ENCODE results near the gene CCDC47. TPM values are rescaled to one million over a fixed set of nuclear protein-coding genes. Genes with fewer than 3 reads are reported as not detected.
A peak's percentile ranks its signal among the peaks of the same experiment; 100 is the strongest.
"Not testable (repeated sequence)": the region's sequence is repeated elsewhere in the genome, so short reads cannot be mapped to it uniquely, and the experiment has no call there.

CCDC47 gene
- 65.2 TPM for total RNA-seq

GRCh38 chr17:63773272-63774140 lies at the start of gene CCDC47:
TSS of gene CCDC47 (minus strand) at chr17:63773597. CDS start at chr17:63766175, 7,422 bp downstream.
- ATAC-seq (peak; percentile 87), DNase-seq (ENCODE audit: low spot score) (peak; percentile 100)

- ATAC-seq (no peak), DNase-seq (ENCODE audit: low spot score) (no peak)
These were observed 49.1 kb upstream of the CCDC47 start for GRCh38 chr17:63822537-63822936.

DNA sequence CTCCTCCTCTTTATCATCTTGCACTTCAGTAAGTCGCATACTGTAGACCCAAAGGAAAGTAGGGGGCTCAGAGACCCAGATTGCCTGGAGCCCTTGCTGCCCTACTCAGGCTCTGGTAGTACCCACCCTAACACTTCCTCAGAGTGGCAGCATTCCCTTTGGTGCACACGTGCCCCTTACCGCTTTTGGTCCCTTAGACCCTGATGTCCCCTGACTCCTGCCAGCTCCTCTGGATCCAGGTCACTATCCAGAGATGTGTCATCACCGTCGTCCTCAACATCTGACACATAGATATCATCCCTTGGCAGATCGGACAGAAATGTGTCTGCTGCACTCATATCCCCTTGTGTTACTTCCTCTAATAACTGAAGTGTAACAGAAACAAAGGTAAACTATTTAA lies 48.4 kb upstream of the CCDC47 start:
- DNase-seq (ENCODE audit: low spot score): no peak
- ATAC-seq: no peak

DNA sequence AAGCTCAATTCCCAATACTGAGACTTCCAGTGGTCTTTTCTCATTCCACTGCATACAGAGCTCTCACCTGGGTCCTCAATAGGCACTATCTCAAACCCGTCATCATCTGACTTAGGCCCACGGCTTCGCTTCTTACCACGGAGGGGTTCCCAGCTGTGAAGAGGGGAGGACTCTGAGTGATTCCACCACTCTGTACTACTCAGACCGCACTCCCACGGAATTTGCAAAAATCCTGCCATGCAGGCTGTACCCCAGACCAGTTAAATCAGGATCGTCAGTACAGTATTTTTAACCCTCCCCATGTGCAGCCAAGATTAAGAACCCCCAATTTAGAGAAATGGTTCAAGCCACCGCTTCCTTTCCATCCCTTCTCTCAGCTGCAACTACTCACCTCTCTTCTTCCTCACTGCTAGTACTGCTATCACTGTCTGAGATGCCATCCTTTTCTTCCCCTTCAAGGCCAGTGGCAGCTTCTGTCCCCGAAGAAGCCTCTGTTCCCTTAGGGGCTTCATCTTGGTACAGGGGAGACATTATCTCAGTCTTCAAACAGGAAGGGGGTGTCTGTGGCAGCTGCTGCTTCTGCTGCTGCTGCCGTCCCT lies 47.7 kb upstream of the CCDC47 start:
- no peak for ATAC-seq
- DNase-seq (ENCODE audit: low spot score): no peak

- DNase-seq (ENCODE audit: low spot score) (no peak), ATAC-seq (peak; percentile 34)
These were observed 46.5 kb upstream of the CCDC47 start for GRCh38 chr17:63819585-63820537.

DNA sequence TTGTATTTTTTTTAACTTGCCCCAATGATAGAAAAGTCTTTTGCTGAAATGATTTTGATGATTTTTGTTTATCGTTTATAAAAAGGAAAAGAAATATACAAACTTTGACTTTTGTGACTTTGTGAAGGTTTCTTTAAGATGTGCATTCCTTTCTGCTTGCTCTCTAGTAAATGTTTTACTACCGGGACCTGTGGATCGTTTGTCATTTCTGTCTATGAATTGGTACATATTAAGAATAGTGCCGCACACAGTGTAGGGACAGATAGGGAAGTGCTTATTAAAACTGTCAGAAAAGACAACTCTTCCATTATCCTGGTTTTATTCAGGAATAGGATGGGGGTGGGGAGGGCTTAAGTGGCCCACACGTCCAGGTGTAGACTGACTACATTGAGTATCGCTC lies 45.7 kb upstream of the CCDC47 start:
- no peak for DNase-seq (ENCODE audit: low spot score)
- peak; percentile 35 for ATAC-seq

- ATAC-seq (no peak), DNase-seq (ENCODE audit: low spot score) (no peak)
These were observed 44.5 kb upstream of the CCDC47 start for GRCh38 chr17:63817736-63818385.

DNA sequence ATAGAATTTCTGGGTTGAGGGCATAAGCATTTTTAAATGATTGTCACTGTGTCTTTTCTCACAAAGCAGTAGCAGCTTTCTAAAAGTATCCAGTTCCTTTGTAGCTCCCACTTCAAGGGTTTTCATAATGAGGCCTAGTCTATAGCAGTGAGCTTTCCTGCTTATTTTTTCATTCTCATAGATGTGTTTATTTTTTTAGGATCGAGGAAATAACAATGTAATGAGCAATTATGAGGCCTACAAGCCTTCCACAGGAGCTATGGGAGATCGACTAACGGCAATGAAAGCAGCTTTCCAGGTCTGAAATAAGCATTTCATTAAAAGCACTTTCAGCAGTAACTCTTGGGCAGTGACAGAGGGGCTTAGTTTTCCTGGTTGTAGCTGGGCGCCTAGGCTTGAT lies 43.3 kb upstream of the CCDC47 start:
- DNase-seq (ENCODE audit: low spot score) (no peak), ATAC-seq (no peak)

DNA sequence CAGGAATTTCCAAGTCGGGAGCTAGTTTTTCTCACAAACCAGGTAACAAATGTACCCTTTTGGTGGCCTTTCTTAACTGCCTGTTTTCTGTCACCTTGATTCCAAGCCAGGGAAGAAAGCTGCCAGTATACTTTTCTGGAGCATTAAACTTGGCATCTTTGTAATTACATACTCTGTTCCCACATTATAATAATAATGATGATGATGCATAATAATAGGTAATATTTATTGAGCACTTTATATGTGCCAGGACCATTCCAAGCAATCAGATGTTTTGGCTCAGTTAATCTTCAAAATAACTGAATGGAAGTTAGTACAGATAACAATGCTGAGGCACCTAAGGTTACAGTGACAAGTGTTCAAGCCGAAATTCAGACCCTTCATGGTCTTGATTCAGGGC lies 42.7 kb upstream of the CCDC47 start:
- ATAC-seq: no peak
- DNase-seq (ENCODE audit: low spot score): no peak

DNA sequence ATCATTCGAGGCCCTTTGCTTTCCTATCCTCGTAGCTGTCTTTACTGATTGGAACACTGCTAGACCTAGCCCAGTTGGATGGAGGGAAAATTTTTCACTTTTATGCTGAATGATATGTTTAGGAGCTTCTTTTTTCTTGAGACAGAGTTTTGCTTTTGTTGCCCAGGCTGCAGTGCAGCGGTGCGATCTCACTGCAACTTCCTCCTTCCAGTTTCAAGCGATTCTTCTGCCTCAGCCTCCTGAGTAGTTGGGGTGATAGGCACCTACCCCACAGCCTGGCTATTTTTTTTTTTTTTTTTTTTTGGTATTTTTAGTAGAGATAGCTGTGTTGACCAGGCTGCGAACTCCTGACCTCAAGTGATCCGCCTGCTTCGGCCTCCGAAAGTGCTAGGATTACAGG lies 36.6 kb upstream of the CCDC47 start:
- DNase-seq (ENCODE audit: low spot score): no peak
- no peak for ATAC-seq

- ATAC-seq (no peak), DNase-seq (ENCODE audit: low spot score) (no peak)
These were observed 32.2 kb upstream of the CCDC47 start for GRCh38 chr17:63805591-63805990.

DNA sequence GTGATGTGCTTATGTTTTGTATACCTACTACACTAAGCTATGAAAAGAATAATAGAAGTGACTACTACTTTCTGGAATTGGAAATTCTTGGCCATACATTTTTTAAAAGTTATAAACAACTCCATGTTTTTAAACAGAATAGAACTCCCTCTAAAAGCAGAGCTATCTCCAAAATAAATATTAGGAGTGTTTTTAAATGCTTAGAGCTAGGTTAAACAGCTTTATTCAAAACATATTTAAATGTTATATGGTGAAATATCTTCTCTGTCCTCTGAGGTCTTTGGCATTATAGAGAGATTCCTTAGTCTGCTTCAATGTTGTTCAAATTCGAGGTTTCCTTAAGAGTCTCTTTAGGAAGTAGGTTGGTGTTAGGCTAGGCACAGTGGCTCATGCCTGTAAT lies 30.9 kb upstream of the CCDC47 start:
- DNase-seq (ENCODE audit: low spot score): no peak
- ATAC-seq: no peak

- DNase-seq (ENCODE audit: low spot score) (no peak), ATAC-seq (no peak)
These were observed 27.4 kb upstream of the CCDC47 start for GRCh38 chr17:63800783-63801182.

- DNase-seq (ENCODE audit: low spot score) (no peak), ATAC-seq (no peak)
These were observed 25.2 kb upstream of the CCDC47 start for GRCh38 chr17:63798572-63799106.

- DNase-seq (ENCODE audit: low spot score); ATAC-seq: not testable (repeated sequence)
These were observed 23.0 kb upstream of the CCDC47 start for GRCh38 chr17:63796375-63796774.

GRCh38 chr17:63792055-63792729 lies 18.8 kb upstream of the CCDC47 start:
- ATAC-seq: no peak
- no peak for DNase-seq (ENCODE audit: low spot score)

DNA sequence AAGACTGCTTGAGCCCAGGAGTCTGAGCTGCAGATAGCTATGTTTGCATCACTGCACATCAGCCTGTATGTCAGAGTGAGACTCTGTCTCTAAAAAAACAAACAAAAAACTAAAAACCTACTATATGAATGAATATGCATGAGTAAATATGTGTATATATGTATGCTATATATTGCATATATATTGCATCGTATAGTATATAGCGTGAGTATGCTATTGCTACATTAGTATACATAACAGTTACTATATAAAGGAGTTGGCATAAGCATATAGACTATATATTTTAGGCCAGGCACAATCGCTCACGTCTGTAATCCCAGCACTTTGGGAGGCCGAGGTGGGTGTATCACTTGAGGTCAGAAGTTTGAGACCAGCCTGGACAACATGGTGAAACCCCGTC lies 16.7 kb upstream of the CCDC47 start:
- ATAC-seq: no peak

DNA sequence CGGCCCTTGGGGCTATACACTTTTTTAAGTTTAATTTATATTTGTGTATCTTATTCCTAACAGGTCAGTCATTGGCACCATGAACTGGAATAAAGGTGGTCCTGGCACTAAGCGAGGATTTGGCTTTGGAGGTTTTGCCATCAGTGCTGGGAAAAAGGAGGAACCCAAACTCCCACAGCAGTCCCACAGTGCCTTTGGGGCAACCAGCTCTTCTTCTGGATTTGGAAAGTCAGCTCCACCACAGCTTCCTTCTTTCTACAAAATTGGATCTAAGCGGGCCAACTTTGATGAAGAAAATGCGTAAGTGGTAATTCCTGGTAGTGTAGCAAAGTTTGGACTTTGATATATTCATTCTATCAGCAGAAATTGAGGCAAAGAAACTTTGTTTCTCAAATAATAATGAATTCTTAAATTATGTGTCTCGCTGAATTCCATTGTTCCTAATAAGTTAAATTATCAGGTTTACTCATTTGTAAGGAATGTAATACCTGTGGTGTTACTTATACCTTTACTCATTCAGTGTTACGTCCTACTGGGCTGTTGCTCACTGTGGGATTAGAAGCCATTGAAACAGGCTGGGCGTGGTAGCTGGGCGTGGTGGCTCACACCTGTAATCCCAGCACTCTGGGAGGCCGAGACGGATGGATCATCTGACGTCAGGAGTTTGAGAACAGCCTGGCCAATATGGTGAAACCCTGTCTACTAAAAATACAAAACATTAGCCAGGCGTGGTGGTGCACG lies 13.7 kb upstream of the CCDC47 start:
- ATAC-seq: no peak
- DNase-seq (ENCODE audit: low spot score): no peak

More for the DNA sequence above, 16.7 kb upstream of the CCDC47 start:
- no peak for DNase-seq (ENCODE audit: low spot score)

- ATAC-seq (no peak), DNase-seq (ENCODE audit: low spot score) (no peak)
These were observed 12.7 kb upstream of the CCDC47 start for GRCh38 chr17:63786117-63786516.

Data from left lobe of liver (tissue), 2 donors.